Measurements from ENCODE around the gene MSX1.
A peak's percentile ranks its signal among the peaks of the same experiment; 100 is the strongest.

MSX1 gene

GRCh38 chr4:4857001-4857808, 2.3 kb upstream of the MSX1 start:
- DNase-seq (ENCODE audit: low spot score) (no peak), FAIRE-seq (no peak)

- DNase-seq (ENCODE audit: low spot score) (no peak), FAIRE-seq (no peak)
These were observed 1.5 kb upstream of the MSX1 start for GRCh38 chr4:4857809-4858508.

GRCh38 chr4:4858527-4859324, 739 bp upstream of the MSX1 start:
- FAIRE-seq: no peak
- DNase-seq (ENCODE audit: low spot score): no peak

- peak; percentile 26 for DNase-seq (ENCODE audit: low spot score)
- FAIRE-seq: no peak
These were observed 534 bp downstream of the MSX1 start for GRCh38 chr4:4859799-4860599.

DNA sequence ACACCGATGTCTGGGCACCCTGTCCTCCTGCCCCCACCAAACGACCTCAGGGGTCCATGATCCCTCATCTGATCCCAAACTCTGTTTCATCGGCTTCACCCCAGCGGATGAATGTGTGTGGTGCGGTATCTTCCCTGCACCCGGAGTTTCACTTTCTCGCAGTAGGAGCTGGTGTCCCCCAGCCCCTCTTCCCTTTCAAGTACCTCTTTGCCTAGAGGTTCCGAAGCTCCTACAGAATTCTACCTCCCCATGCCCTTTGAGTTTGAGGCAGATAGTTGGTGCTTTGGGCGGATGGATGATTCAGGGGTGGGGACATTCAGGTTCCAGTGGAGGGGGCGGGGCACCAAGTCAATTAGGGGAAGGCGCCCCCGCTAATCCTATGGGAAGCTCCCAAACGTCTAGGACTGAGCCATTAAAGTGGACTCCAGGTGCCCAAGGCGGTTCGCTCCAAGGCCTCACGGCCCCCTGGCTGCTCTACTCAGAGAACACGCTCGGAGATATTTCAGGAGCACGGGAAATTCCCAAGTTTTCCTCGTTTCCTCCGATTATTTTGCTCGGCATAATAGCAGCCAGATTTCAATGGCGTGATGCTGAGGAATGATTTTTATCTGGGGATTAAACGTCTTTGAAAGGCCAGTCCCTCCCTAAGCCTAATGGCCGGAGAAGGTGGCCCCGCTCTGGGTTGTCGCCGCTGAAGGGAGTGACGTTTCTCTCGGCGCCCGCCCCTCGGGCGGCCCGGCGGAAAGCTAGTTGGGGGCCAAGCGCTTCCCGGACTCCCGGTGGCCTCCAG, 1.3 kb downstream of the MSX1 start:
- peak; percentile 54 for DNase-seq (ENCODE audit: low spot score)

GRCh38 chr4:4861390-4862018, 2.0 kb downstream of the MSX1 start:
- DNase-seq (ENCODE audit: low spot score) (no peak), FAIRE-seq (no peak)

More for the DNA sequence above, 1.3 kb downstream of the MSX1 start:
- FAIRE-seq: no peak

DNA sequence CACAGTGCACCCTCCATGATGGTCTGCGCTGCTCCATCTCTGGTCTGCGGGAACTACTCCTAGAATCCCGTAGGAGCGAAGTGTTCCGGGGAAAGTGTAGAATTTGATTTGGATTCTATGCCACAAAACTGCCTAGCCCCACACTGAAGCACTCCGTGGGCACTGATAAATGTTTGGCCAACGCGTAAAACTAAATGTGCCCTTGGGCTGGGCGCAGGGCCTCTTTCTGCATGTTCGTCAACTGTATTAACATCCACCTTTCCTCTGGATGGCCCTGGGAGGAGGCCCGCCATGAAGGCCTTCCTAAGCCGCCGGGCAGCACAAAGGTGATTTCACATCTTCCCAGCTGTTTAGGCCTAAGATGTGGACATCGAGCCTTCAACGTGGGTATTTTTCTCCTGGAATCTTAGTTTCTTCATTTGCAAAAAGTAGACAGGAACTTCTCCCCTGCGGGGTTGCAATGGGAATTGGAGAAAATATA, 2.6 kb downstream of the MSX1 start:
- no peak for DNase-seq (ENCODE audit: low spot score)
- no peak for FAIRE-seq

DNA sequence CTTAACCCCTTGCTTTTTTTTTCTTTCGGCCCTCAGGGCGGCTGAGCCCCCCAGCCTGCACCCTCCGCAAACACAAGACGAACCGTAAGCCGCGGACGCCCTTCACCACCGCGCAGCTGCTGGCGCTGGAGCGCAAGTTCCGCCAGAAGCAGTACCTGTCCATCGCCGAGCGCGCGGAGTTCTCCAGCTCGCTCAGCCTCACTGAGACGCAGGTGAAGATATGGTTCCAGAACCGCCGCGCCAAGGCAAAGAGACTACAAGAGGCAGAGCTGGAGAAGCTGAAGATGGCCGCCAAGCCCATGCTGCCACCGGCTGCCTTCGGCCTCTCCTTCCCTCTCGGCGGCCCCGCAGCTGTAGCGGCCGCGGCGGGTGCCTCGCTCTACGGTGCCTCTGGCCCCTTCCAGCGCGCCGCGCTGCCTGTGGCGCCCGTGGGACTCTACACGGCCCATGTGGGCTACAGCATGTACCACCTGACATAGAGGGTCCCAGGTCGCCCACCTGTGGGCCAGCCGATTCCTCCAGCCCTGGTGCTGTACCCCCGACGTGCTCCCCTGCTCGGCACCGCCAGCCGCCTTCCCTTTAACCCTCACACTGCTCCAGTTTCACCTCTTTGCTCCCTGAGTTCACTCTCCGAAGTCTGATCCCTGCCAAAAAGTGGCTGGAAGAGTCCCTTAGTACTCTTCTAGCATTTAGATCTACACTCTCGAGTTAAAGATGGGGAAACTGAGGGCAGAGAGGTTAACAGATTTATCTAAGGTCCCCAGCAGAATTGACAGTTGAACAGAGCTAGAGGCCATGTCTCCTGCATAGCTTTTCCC, 3.4 kb downstream of the MSX1 start:
- DNase-seq (ENCODE audit: low spot score): no peak
- FAIRE-seq: no peak

DNA sequence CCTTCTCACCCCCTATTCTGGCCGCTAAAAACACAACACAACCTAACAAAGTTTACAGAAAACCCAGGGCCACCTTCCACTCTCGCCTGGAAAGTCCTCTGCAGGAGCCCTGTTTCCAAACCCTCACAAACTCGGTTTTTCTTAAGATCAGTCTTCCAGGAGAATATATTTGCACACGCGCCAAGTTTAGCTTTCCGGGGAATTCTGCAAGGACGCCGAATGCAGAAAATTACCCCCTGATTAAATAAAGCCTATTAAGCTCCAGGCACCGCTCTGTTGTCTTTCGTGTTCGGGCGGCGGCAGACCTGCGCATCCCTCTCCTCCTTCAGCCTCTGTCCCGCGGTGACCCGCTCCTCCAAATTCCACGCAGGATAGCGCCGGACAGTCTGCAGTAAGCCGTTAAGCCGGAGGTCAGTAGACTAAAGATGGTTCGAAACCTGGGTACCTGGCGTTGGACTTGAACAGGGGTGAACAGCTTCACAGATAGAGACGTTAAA, 5.0 kb downstream of the MSX1 start:
- no peak for FAIRE-seq
- DNase-seq (ENCODE audit: low spot score): no peak

DNA sequence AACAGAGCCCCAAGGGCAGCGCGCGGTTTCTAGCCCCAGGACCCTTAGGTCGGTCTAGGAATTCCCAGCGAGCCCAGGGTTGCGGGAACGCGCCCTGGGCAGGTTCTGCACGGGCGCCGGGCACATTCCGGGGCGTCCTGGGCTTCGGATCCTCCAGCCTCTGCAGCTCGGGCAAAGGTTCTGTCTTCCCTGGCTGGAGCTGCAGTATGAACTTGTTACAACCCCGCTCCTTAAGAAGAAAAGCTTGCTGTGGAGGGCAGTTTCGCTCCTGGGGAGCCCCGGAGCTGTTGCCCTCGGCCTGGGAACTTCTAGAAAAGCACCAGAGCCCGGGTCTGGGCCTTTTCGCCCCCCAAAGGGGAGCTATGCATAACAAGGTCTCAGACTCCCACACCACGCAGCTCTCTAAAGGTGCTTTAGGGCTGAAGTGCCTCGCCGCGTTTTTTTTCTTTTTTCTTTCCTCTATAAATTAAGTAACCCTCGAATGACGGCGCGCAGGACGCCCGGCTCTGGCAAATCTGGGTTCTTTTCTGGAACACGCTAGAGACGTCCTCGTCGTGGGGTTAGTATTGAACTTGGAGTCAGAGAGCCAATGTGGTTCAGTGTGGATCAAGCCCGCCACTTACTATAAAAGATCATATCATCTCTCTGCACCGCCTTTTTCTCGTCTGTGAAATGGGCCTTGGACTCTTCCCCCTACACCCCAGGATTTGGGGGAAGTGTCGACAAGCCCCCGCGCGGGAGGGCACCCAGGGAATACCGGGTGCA, 5.7 kb downstream of the MSX1 start:
- FAIRE-seq (no peak), DNase-seq (ENCODE audit: low spot score) (no peak)

- no peak for DNase-seq (ENCODE audit: low spot score)
- FAIRE-seq: no peak
These were observed 6.2 kb downstream of the MSX1 start for GRCh38 chr4:4865705-4866123.

- no peak for DNase-seq (ENCODE audit: low spot score)
- FAIRE-seq: no peak
These were observed 6.8 kb downstream of the MSX1 start for GRCh38 chr4:4866124-4866865.

GRCh38 chr4:4866866-4867374, 7.5 kb downstream of the MSX1 start:
- DNase-seq (ENCODE audit: low spot score) (no peak), FAIRE-seq (no peak)

- FAIRE-seq: peak; percentile 63
- DNase-seq (ENCODE audit: low spot score): no peak
These were observed 8.0 kb downstream of the MSX1 start for GRCh38 chr4:4867375-4868039.

GRCh38 chr4:4868040-4868757, 8.7 kb downstream of the MSX1 start:
- no peak for DNase-seq (ENCODE audit: low spot score)
- FAIRE-seq: no peak
